Left lung (tissue), 14 donors: ENCODE measurements around the gene PRICKLE4. TPM values are rescaled to one million over a fixed set of nuclear protein-coding genes. Genes with fewer than 3 reads are reported as not detected.

ENCODE experiments used
- ATAC-seq: fragments of 200-7000 bp; cut with Tn5 transposase; one replicate; pipeline ENCODE4 v1.9.1; 2020; ENCODE audit warnings: moderate library complexity
- DNase-seq, 4 donors: peaks; one replicate each; pipeline ENCODE4 v3.0.0-alpha.2; 2013 to 2020
- H3K27ac ChIP-seq, 2 donors: fragments of 200-600 bp; sonication (generic) in 1 of 2; one replicate each; pipeline versions ENCODE4 v1.5.0 to v1.8.0; 2020 to 2021
- H3K27me3 ChIP-seq, 2 donors: fragments of 200-600 bp; sonication (generic) in 1 of 2; one replicate each; pipeline versions ENCODE4 v1.5.0 to v1.8.0; 2020 to 2021
- H3K36me3 ChIP-seq, 2 donors: fragments of 200-600 bp; sonication (generic) in 1 of 2; one replicate each; pipeline versions ENCODE4 v1.5.0 to v1.8.0; 2020 to 2021
- H3K4me1 ChIP-seq, 2 donors: fragments of 200-600 bp; one replicate each; pipeline ENCODE4 v1.8.0; 2021
- H3K4me3 ChIP-seq, 2 donors: fragments of 200-600 bp; sonication (generic) in 1 of 2; one replicate each; pipeline versions ENCODE4 v1.5.0 to v1.8.0; 2020 to 2021; ENCODE audit warnings: mild to moderate bottlenecking in 1 of 2
- H3K9me3 ChIP-seq, 2 donors: fragments of 200-600 bp; sonication (generic) in 1 of 2; one replicate each; pipeline versions ENCODE4 v1.5.0 to v1.8.0; 2020 to 2021
- CTCF ChIP-seq, 2 donors: fragments of 200-600 bp; sonication (generic) in 1 of 2; IDR thresholded peaks; one replicate each; pipeline versions ENCODE4 v1.5.0 to v1.8.0; 2021; ENCODE audit warnings: antibody characterized with exemption in 2 of 2
- intact Hi-C, 2 donors: fragments of 100-400 bp; cut with DNase I; formaldehyde crosslinking; loops; one replicate each; pipeline versions ENCODE4 v1.11.2 to v1.14.2; 2022
- long read RNA-seq, 12 donors: library from polyadenylated mRNA in 2 of 12; unstranded in 2 of 12; transcript quantifications; one replicate each; pipeline ENCODE4 v2.0.0 and lab custom pipeline, GENCODE V29; 2019 to 2026
- polyA plus RNA-seq, 6 donors: library from polyadenylated mRNA; unstranded; fragments of 120-200 nt; gene quantifications; one replicate each; pipeline ENCODE4 v1.2.1, GENCODE V29; 2013; ENCODE audit not compliant: insufficient read length in 6 of 6
- total RNA-seq, 2 donors: library from RNA; stranded (reverse); fragmentation: NEBNext Ultra II Directional; extraction: Animal tissue kit (Norgen Biotek cat#: 25700); gene quantifications; one replicate each; pipeline ENCODE4 v1.2.1, GENCODE V29; 2021
- donor health status: DM: no; HTN: yes; CAD: no.
- donor health status: DM: no; HTN: no; CAD: no.

PRICKLE4 gene
- total RNA-seq (10 to 100 TPM in 1 of 2 donors, 1 to 10 TPM in 1; 7.9 to 13.1 TPM), polyA plus RNA-seq (10 to 100 TPM in 3 of 6 donors, 1 to 10 TPM in 3; 4.5 to 13.7 (median 10.3) TPM)
- long read RNA-seq, donor 1, partial matches to known transcripts: 0 of 2 reads
- long read RNA-seq, donor 1, other reads (novel, unspliced or antisense): 0 of 2 reads
- long read RNA-seq, donor 2, partial matches to known transcripts: 0 of 1 reads
- long read RNA-seq, donor 2, other reads (novel, unspliced or antisense): 0 of 1 reads
- long read RNA-seq, donor 3: 0 reads
- long read RNA-seq, donor 4: 0 reads
- long read RNA-seq, donor 5: 0 reads
- long read RNA-seq, donor 6: 0 reads
- long read RNA-seq, donor 7: 0 reads
- long read RNA-seq, donor 8: 0 reads
- long read RNA-seq, donor 9: 0 reads
- long read RNA-seq, donor 10: 0 reads
- long read RNA-seq, donor 11: 0 reads
- long read RNA-seq, donor 12: 0 reads

GRCh38 chr6:41780551-41781365, at the start of gene PRICKLE4:
Gene PRICKLE4 (plus strand): TSS chr6:41780782. CDS start chr6:41783474, 2,692 bp downstream.
- Histone ChIP-seq H3K27ac (peak within 1 kb of the TSS; percentile 82 to 87), H3K36me3 (peaks cover 0 to under 1% of the 10 kb centered on the region in 2 donors), H3K9me3 (no peaks in the 10 kb centered on the region), H3K27me3 (no peaks in the 10 kb centered on the region), H3K4me1 (peaks cover 19 to 74% of the 10 kb centered on the region in 2 donors), H3K4me3 (peak within 1 kb of the TSS; percentile 58 to 83)
- intact Hi-C loops: loop anchor here in 1 of 2 donors (5.0 kb wide), 1 partner anchor 267 kb away; no protein-coding TSS in a partner anchor
- peak in 3 of 4 donors; percentile 58 to 86 (median 67) for DNase-seq
- no peak for TF ChIP-seq CTCF (IDR thresholded peaks at IDR 0.05)
- peak; percentile 63 for ATAC-seq

- TF ChIP-seq CTCF (IDR thresholded peaks at IDR 0.05): no peak
- intact Hi-C loops: no loop called here
- Histone ChIP-seq H3K27me3 (no peaks in the 10 kb centered on the region), H3K4me3 (no peak overlapping the region), H3K4me1 (peaks cover 12 to 78% of the 10 kb centered on the region in 2 donors), H3K9me3 (no peaks in the 10 kb centered on the region), H3K36me3 (peaks cover 0 to 5% of the 10 kb centered on the region in 2 donors), H3K27ac (no peak overlapping the region)
- ATAC-seq (no peak), DNase-seq (no peak)
Measured at GRCh38 chr6:41731561-41732086, 49.0 kb upstream of the PRICKLE4 start.

GRCh38 chr6:41732149-41732548, 48.4 kb upstream of the PRICKLE4 start:
- Histone ChIP-seq H3K9me3 (no peaks in the 10 kb centered on the region), H3K4me1 (peaks cover 12 to 74% of the 10 kb centered on the region in 2 donors), H3K36me3 (peaks cover 0 to 5% of the 10 kb centered on the region in 2 donors), H3K27ac (no peak overlapping the region), H3K27me3 (no peaks in the 10 kb centered on the region), H3K4me3 (no peak overlapping the region)
- ATAC-seq: no peak
- intact Hi-C loops: no loop called here
- DNase-seq: no peak
- no peak for TF ChIP-seq CTCF (IDR thresholded peaks at IDR 0.05)

- intact Hi-C loops: no loop called here
- TF ChIP-seq CTCF (IDR thresholded peaks at IDR 0.05): no peak
- Histone ChIP-seq H3K36me3 (peaks cover 0 to 5% of the 10 kb centered on the region in 2 donors), H3K9me3 (no peaks in the 10 kb centered on the region), H3K27ac (peak overlapping the region in 1 of 2 donors; percentile 98), H3K4me3 (peak overlapping the region in 1 of 2 donors; percentile 89), H3K4me1 (peaks cover 12 to 68% of the 10 kb centered on the region in 2 donors), H3K27me3 (no peaks in the 10 kb centered on the region)
- no peak for ATAC-seq
- DNase-seq: no peak
Measured at GRCh38 chr6:41732591-41733359, 47.8 kb upstream of the PRICKLE4 start.
